ENCODE results near the gene NBEA.
"Not testable (repeated sequence)": the region's sequence is repeated elsewhere in the genome, so short reads cannot be mapped to it uniquely, and the experiment has no call there.

NBEA gene

DNA sequence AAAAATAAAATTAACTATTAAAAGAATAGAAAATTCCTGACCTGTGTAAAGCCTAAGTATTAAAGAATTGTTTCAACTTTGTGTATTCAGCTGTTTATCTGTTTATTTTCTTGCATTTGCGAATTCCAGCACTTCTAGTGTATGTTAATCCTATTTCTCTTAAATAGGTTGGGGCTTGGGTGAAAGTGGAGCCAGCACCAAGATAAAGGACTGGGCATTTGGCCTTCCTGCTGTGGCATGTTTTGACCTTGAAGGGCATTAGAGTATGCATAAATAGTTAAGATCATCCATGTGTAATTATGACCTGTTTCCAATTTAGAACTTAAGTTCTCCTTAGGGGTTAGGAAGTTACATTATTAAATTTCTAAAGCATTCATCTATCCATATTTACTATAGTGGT lies 151.3 kb downstream of the NBEA start:
- TF ChIP-seq, protein P1, sequence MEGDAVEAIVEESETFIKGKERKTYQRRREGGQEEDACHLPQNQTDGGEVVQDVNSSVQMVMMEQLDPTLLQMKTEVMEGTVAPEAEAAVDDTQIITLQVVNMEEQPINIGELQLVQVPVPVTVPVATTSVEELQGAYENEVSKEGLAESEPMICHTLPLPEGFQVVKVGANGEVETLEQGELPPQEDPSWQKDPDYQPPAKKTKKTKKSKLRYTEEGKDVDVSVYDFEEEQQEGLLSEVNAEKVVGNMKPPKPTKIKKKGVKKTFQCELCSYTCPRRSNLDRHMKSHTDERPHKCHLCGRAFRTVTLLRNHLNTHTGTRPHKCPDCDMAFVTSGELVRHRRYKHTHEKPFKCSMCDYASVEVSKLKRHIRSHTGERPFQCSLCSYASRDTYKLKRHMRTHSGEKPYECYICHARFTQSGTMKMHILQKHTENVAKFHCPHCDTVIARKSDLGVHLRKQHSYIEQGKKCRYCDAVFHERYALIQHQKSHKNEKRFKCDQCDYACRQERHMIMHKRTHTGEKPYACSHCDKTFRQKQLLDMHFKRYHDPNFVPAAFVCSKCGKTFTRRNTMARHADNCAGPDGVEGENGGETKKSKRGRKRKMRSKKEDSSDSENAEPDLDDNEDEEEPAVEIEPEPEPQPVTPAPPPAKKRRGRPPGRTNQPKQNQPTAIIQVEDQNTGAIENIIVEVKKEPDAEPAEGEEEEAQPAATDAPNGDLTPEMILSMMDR (IDR thresholded peaks at IDR 0.05; ENCODE audit: low read depth, low read length, missing control alignments), result no peak
- in situ Hi-C loops (cut with HindIII; ENCODE audit: low sequenced_read_pairs), result no loop called here
- no peak for DNase-seq (ENCODE audit: low read depth)
- H3K4me3 ChIP-seq (ENCODE audit: low read depth, low read length), result no peak overlapping the region

DNA sequence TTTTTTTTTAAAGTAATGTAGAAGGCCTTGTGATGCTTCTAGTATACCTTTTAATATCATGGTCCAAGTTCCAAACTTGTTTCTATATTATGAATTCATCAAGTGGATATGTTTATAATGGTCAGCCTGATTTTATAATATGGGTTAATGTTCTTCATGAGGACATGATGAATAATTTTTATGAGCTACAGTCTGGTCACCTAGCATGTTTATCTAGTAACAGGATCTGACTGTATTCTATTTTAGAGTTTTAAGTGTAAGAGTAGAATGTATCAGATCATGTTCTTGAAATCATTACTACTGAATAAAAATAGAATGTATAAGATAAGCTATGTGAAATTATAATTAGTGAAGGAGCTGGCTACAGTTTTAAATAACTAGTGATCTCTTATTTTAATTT lies 164.7 kb downstream of the NBEA start:
- in situ Hi-C loops (cut with HindIII; ENCODE audit: low sequenced_read_pairs); DNase-seq (ENCODE audit: low read depth); H3K4me3 ChIP-seq (ENCODE audit: low read depth, low read length): not testable (repeated sequence)

DNA sequence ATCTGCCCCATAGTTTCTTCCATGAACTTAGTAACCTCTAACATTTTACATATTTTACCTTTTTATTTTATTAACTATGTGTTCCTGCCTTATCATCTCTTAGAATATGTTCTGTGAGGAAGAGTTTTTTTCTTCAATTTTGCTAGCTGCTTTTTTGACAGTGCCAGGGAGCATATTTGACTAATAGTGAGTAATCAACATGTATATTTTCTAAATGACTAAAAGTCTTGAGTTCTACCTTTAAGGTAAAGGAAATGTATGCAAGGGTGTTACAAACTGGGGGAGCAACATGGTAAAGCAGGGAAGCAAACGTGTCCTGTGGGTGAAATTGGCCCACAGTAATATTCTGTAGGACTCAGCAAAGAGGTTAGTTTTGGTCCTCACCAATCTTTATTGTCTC lies 165.5 kb downstream of the NBEA start:
- in situ Hi-C loops (cut with HindIII; ENCODE audit: low sequenced_read_pairs), result no loop called here
- TF ChIP-seq, protein P1 (IDR thresholded peaks at IDR 0.05; ENCODE audit: low read depth, low read length, missing control alignments), result no peak
- no peak for DNase-seq (ENCODE audit: low read depth)
- no peak overlapping the region for H3K4me3 ChIP-seq (ENCODE audit: low read depth, low read length)

DNA sequence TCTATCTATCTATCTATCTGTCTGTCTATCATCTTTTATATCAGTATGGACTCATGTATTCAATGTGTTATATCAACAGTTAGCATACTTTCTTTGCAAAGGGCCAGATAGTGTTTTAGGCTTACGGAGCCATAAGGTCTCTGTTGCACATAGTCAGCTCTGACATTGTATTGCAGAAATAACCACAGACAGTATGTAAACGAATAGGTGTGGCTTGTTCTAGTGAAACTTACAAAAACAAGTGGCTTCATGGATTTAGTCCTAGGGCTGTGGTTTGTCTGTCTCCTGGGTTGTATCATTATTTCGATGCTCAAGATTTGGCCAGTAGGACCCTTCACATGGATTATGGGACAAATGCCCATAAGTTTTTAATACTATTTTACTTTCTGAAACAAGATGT lies 171.5 kb downstream of the NBEA start:
- in situ Hi-C loops (cut with HindIII; ENCODE audit: low sequenced_read_pairs); H3K4me3 ChIP-seq (ENCODE audit: low read depth, low read length); DNase-seq (ENCODE audit: low read depth): not testable (repeated sequence)

DNA sequence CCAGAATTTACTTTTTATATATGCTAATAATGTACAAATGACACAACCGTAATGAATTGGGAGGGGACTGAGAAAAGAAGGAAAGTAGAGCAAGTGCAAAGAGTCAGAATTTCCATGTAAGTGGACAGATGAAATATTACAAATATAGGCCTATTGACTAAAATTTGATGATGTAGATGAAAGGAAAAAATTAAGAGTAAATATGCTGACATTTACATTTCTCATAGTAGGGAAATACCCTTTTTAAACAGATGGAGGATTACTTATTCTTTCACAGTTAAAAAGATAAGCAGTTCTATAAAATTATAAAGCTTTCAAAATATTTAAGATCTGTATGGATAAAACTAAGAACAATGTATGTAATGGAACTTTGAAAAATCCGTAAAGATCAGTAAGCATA lies 185.4 kb downstream of the NBEA start:
- in situ Hi-C loops (cut with HindIII; ENCODE audit: low sequenced_read_pairs), result no loop called here
- DNase-seq (ENCODE audit: low read depth), result no peak
- no peak overlapping the region for H3K4me3 ChIP-seq (ENCODE audit: low read depth, low read length)
- TF ChIP-seq, protein P1 (IDR thresholded peaks at IDR 0.05; ENCODE audit: low read depth, low read length, missing control alignments), result no peak

DNA sequence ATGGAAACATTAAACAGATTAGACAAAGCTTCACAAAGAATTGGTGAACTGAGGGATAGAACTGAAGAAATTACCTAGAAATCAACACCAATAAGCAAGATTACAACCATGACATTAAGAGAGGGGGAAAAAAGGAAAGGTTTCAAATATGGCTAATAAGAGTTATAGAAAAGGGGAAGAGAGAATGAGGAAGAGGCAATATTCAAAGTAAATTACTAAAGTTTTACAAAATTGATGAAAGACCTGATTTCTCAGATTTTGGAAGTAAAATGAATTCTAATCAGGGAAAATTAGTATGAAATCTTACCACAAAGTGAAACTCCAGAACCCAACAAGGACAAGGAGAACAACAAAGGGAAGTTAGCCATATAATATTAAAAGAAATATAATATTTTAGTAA lies 187.4 kb downstream of the NBEA start:
- no peak for DNase-seq (ENCODE audit: low read depth)
- in situ Hi-C loops (cut with HindIII; ENCODE audit: low sequenced_read_pairs), result no loop called here
- TF ChIP-seq, protein P1 (IDR thresholded peaks at IDR 0.05; ENCODE audit: low read depth, low read length, missing control alignments), result no peak
- no peak overlapping the region for H3K4me3 ChIP-seq (ENCODE audit: low read depth, low read length)

DNA sequence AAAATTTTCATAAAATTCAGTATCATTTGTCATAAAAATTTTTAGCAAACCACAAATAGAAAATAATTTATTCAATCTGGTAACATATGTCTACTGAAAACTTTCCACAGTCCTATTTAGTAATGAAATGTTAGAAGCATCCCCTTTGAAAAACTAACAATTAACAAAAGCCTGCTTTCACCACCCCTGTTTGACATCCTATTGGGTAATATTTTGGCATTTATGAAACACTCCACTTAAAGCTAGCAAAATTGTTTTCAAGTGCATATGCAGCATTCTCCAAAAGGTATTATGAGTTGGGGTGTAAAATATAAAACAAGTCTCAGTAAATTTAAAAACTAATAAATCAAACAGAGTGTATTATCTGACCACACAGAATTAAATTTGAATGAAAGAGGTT lies 189.4 kb downstream of the NBEA start:
- in situ Hi-C loops (cut with HindIII; ENCODE audit: low sequenced_read_pairs), result no loop called here
- DNase-seq (ENCODE audit: low read depth), result no peak
- H3K4me3 ChIP-seq (ENCODE audit: low read depth, low read length), result no peak overlapping the region
- TF ChIP-seq, protein P1 (IDR thresholded peaks at IDR 0.05; ENCODE audit: low read depth, low read length, missing control alignments), result no peak

DNA sequence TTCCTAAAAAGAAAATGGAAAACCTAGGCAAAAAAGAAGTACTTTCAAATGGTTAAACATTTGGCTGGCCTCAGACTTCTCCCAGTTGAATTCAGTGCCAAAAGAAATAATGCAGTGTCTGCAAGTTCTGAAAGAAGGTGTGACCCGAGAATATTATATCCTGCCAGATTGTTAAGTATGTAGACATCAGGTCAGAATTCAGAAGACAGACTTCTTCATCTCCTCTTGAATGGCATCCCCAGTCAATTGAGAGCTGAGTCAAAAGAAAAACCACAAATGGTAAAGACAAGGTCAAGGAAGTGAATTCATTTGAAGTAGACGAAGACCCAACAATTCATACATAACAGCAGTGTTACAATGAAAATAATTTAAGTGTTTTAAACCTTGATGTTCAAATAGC lies 194.5 kb downstream of the NBEA start:
- in situ Hi-C loops (cut with HindIII; ENCODE audit: low sequenced_read_pairs), result no loop called here
- no peak for DNase-seq (ENCODE audit: low read depth)
- TF ChIP-seq, protein P1 (IDR thresholded peaks at IDR 0.05; ENCODE audit: low read depth, low read length, missing control alignments), result no peak
- no peak overlapping the region for H3K4me3 ChIP-seq (ENCODE audit: low read depth, low read length)
